ENCODE measurements around the gene TSKS. TPM values are rescaled to one million over a fixed set of nuclear protein-coding genes. Genes with fewer than 3 reads are reported as not detected.

TSKS gene
- total RNA-seq, 1 donor from 2014 or later = not detected

- Mint-ChIP-seq H3K9me3 (no peaks in the 10 kb centered on the region), H3K27ac (ENCODE audit: unreplicated experiment) (peak overlapping the region; percentile 73)
Measured at GRCh38 chr19:49691243-49692146, 71.6 kb downstream of the TSKS start.

GRCh38 chr19:49690656-49691242 is 72.4 kb downstream of the TSKS start, which contains the start of gene CPT1C:
TSS of gene CPT1C (plus strand) at chr19:49691116. CDS start at chr19:49692253, 1,137 bp downstream.
- Mint-ChIP-seq H3K4me1 (peaks cover 39% of the 10 kb centered on the region), H3K36me3 (ENCODE audit: low read depth) (peaks cover 10% of the 10 kb centered on the region), H3K27ac (ENCODE audit: unreplicated experiment) (peak within 1 kb of the TSS; percentile 73), H3K9me3 (no peaks in the 10 kb centered on the region), H3K4me3 (peak within 1 kb of the TSS; percentile 90), H3K27me3 (ENCODE audit: low read depth) (peaks cover 16% of the 10 kb centered on the region)
- peak; percentile 84 for DNase-seq (ENCODE audit: low read depth, low spot score)
- TF ChIP-seq CTCF (conservative IDR thresholded peaks at IDR 0.05) = no peak

More at GRCh38 chr19:49691243-49692146, 71.6 kb downstream of the TSKS start:
- DNase-seq (ENCODE audit: low read depth, low spot score) = peak; percentile 77
- Mint-ChIP-seq H3K36me3 (ENCODE audit: low read depth) (peaks cover 9% of the 10 kb centered on the region), H3K27me3 (ENCODE audit: low read depth) (peaks cover 16% of the 10 kb centered on the region), H3K4me1 (peaks cover 39% of the 10 kb centered on the region), H3K4me3 (peak overlapping the region; percentile 90)
- TF ChIP-seq CTCF (conservative IDR thresholded peaks at IDR 0.05) = no peak

GRCh38 chr19:49690079-49690655 is 72.9 kb downstream of the TSKS start:
- peaks cover 39% of the 10 kb centered on the region for H3K4me1 Mint-ChIP-seq
- peak overlapping the region; percentile 73 for H3K27ac Mint-ChIP-seq (ENCODE audit: unreplicated experiment)
- no peaks in the 10 kb centered on the region for H3K9me3 Mint-ChIP-seq
- H3K36me3 Mint-ChIP-seq (ENCODE audit: low read depth) = peaks cover 13% of the 10 kb centered on the region
- peaks cover 16% of the 10 kb centered on the region for H3K27me3 Mint-ChIP-seq (ENCODE audit: low read depth)
- peak overlapping the region; percentile 90 for H3K4me3 Mint-ChIP-seq
- TF ChIP-seq CTCF (conservative IDR thresholded peaks at IDR 0.05) = peak; percentile 7
- DNase-seq (ENCODE audit: low read depth, low spot score) = no peak

Small RNA genes lying within 50 kb of the gene (microRNA-seq; reads per million reads assigned to microRNA genes)
- gene MIR6799 = 3.6 reads per million

Other genes starting within 250 kb of the TSKS start
- gene RCN3, start 235.3 kb downstream of the TSKS start, total RNA-seq = 7.7 and 8.8 TPM in 2 replicates
- gene NOSIP, start 182.8 kb downstream of the TSKS start, total RNA-seq = 70.2 and 74.1 TPM in 2 replicates
- 1.0 and 1.3 TPM in 2 replicates for gene PRRG2, start 182.0 kb downstream of the TSKS start, total RNA-seq
- 51.7 and 53.7 TPM in 2 replicates for gene PRR12, start 172.1 kb downstream of the TSKS start, total RNA-seq
- gene RRAS, start 123.2 kb downstream of the TSKS start, total RNA-seq = 1.2 and 2.3 TPM in 2 replicates
- gene SCAF1, start 121.1 kb downstream of the TSKS start, total RNA-seq = 89.6 and 91.9 TPM in 2 replicates
- 70.0 and 76.0 TPM in 2 replicates for gene IRF3, start 97.4 kb downstream of the TSKS start, total RNA-seq
- gene BCL2L12, start 97.4 kb downstream of the TSKS start, total RNA-seq = 92.4 and 99.5 TPM in 2 replicates
- 454 and 470 TPM in 2 replicates for gene PRMT1, start 86.0 kb downstream of the TSKS start, total RNA-seq
- 11.8 TPM in 2 replicates for gene ADM5, start 73.7 kb downstream of the TSKS start, total RNA-seq
- gene CPT1C, start 72.2 kb downstream of the TSKS start, total RNA-seq = 87.7 and 96.1 TPM in 2 replicates
- gene AP2A1, start 3.7 kb upstream of the TSKS start, total RNA-seq = 96.7 and 102 TPM in 2 replicates
- 37.5 and 38.0 TPM in 2 replicates for gene FUZ, start 50.0 kb upstream of the TSKS start, total RNA-seq
- gene MED25, start 55.0 kb upstream of the TSKS start, total RNA-seq = 80.8 and 85.4 TPM in 2 replicates
- gene PTOV1, start 87.9 kb upstream of the TSKS start, total RNA-seq = 453 and 466 TPM in 2 replicates
- gene PNKP, start 104.3 kb upstream of the TSKS start, total RNA-seq = 131 and 135 TPM in 2 replicates
- 38.6 and 39.6 TPM in 2 replicates for gene AKT1S1, start 114.0 kb upstream of the TSKS start, total RNA-seq
- 30.5 and 34.5 TPM in 2 replicates for gene TBC1D17, start 114.4 kb upstream of the TSKS start, total RNA-seq
- 0.12 and 0.41 TPM in 2 replicates for gene IL4I1, start 133.6 kb upstream of the TSKS start, total RNA-seq
- gene ATF5, start 165.9 kb upstream of the TSKS start, total RNA-seq = 23.4 and 24.2 TPM in 2 replicates
- gene NUP62, start 166.2 kb upstream of the TSKS start, total RNA-seq = 127 and 141 TPM in 2 replicates
- not detected in 2 replicates for gene SIGLEC11, start 197.9 kb upstream of the TSKS start, total RNA-seq